ENCODE measurements around the gene AOAH. TPM values are rescaled to one million over a fixed set of nuclear protein-coding genes. Genes with fewer than 3 reads are reported as not detected.
A peak's percentile ranks its signal among the peaks of the same experiment; 100 is the strongest.

Gene AOAH
- total RNA-seq, 1 donor from 2014 or later, result 12.3 TPM

GRCh38 chr7:36692456-36692855 lies 31.8 kb downstream of the AOAH start:
- DNase-seq (ENCODE audit: low spot score), result no peak

DNA sequence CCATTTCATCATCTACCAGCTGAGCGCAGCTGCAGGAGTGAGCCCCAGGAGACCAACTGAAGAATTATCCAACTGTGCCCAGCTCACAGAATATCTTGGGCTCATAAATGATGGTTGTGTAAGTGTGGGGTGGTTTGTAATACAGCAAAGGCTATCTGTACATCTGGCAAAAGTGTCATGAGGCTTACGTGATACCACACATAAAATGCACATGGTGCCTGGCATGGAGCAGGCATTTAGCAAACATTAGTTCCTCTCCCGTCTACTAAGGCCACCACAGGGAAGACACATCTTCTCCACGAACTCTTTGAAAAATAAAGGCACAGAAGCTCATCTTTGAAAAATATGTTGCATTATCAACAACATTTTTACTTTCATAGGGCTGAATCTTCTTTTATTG lies 32.3 kb downstream of the AOAH start:
- no peak for DNase-seq (ENCODE audit: low spot score)

DNA sequence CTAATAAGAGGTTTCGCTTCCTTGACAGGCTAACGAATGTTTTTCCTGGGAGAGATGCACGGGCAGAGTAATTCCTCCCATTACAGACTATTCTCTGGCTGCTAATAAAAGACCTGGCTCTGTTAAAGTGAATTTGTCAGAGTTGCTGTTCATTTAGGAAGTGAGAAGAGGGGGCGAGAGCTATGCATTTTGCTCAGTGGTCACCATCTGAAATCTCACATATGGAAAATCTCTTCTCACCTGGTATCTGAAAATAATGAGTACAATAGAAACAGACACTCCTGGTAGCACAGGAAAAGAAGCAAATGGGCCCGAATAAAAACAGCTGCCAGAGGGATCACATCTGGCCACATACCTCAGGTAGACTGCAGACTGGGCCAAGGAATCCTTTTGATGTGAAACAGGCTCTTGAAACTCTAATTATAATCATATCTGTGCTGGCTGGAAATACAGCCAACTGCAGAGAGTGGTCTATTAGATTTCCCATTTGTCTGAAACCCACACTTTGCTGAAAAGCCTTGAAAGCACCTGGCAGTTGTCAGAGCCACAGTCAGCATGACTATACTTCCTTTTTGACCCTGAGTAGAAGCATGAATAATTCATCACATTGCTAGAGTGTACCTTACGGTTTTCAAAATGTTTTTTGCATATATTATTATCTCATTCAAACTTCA lies 33.6 kb downstream of the AOAH start:
- no peak for DNase-seq (ENCODE audit: low spot score)

- DNase-seq (ENCODE audit: low spot score), result no peak
Observed at GRCh38 chr7:36690041-36690440, 34.3 kb downstream of the AOAH start.

- no peak for DNase-seq (ENCODE audit: low spot score)
Observed at GRCh38 chr7:36686499-36686898, 37.8 kb downstream of the AOAH start.

- DNase-seq (ENCODE audit: low spot score), result no peak
Observed at GRCh38 chr7:36684954-36685353, 39.3 kb downstream of the AOAH start.

- DNase-seq (ENCODE audit: low spot score), result no peak
Observed at GRCh38 chr7:36683695-36684357, 40.5 kb downstream of the AOAH start.

DNA sequence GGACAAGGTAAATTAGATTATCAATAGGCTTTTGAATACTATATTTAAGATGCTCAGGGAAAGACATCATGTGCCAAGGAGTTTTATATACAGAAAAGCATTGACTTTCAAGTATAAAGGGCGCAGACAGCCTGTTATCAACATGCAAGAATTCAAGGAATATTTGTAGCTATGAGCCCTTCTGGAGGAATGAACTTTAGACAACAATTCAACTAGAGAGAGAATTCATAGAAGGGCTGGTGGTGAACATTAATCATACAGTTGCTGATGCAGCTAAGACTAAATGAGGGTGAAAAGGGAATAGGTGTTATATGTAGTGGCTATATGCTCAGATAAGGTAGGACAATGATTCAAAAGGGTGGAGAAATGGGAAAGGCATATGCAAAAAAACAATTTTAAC lies 41.2 kb downstream of the AOAH start:
- no peak for DNase-seq (ENCODE audit: low spot score)

GRCh38 chr7:36682102-36682501 lies 42.2 kb downstream of the AOAH start:
- DNase-seq (ENCODE audit: low spot score), result no peak

GRCh38 chr7:36677769-36678437 lies 46.4 kb downstream of the AOAH start:
- DNase-seq (ENCODE audit: low spot score), result no peak

DNA sequence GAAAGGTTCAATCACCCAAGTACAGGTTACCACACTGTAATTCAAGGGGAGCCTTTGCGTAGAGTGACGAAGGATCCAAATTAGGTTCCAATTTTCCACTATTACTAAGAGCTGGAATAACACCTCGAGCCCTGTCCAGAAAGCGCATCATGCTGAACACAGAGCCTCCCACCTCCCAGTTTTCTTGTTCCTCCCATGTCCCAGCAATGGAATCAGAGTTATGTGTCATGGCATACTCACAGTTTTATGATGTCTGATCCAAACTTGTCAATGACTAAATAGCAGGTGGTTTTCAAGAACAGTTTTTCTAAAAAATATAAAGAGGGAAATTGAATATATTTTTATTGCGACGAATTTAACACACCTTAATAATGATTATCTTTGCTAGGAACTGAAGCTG lies 50.6 kb downstream of the AOAH start:
- DNase-seq (ENCODE audit: low spot score), result no peak

GRCh38 chr7:36671432-36671829 lies 52.9 kb downstream of the AOAH start:
- DNase-seq (ENCODE audit: low spot score), result no peak

DNA sequence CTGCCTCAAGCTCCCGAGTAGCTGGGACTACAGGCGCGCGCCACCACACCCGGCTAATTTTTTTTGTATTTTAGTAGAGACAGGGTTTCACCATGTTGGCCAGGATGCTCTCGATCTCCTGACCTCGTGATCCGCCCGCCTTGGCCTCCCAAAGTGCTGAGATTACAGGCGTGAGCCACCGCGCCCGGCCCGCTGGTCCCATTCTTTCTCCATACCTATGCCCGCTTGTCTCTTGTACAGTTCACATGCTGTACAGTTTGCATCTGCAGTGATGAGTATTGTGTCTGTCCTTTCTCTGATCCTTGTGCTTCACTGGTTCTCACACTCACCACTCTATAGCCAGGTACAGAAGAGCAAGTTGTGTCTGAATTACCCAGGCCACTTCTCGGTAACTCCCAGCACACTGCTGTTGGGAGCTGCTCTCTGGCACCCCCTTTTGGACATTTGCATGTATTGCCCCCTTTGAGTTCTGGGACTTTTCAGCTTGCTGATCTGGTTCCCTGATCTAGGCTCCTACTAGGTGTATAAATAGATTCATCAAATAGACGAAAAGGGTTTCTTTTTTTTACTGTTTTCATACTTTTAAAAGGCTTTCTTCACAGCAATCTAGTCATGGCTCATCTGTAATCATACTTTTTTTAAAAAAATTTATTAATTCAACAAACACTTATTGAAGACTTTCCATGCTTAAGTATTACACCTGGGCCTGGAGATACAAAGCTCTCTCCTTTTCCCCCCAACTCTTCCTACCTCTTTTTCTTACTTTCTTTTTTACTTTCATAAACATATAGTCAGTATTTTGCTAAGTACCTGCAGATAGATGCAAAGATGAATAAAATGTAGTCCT lies 53.5 kb downstream of the AOAH start:
- peak; percentile 70 for DNase-seq (ENCODE audit: low spot score)

DNA sequence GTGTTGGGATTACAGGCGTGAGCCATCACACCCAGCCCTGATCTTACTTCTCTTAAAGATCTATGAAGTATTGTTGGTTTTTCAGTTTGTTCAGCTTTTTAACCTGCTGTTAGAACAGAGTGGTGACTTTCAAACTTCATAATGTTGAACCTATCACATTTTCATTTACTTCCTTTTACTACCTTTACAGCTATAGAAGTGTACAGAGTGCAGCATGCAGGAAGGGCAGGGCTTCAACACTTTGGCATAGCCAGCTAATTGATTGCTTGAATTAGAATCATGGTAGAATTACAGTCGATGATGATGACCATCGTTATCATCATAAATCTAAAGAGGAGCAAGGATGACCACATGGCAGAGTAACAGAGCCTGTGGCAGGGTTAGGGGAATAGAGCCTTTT lies 55.5 kb downstream of the AOAH start:
- no peak for DNase-seq (ENCODE audit: low spot score)

GRCh38 chr7:36668080-36668479 lies 56.2 kb downstream of the AOAH start:
- DNase-seq (ENCODE audit: low spot score), result no peak

DNA sequence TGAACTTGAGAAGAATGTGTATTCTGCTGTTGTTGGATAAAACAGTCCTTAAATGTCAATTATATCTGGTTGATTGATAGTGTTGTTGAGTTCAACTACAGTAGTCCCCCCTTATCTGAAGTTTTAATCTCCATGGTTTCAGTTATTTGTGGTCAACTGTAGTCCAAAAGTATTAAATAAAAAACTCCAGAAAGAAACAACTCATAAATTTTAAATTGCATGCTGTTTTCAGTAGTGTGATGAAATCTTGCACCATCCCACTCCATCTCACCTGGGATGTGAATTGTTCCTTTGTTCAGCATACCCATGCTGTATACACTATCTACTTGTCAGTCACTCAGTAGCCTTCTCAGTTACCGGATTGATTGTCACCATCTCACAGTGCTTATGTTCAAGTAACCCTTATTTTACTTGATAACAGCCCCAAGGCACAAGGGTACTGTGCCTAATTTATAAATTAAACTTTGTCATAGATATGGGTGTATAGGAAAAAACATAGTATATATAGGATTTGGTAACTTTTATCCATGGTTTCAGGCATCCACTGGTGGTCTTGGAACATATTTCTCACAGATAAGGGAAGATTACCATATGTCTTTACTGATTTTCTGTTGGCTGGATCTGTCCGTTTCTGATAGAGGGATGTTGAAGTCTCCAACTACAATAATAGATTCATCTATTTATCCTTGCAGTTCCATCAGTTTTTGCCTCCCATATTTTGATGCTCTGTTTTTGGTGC lies 57.1 kb downstream of the AOAH start:
- no peak for DNase-seq (ENCODE audit: low spot score)

DNA sequence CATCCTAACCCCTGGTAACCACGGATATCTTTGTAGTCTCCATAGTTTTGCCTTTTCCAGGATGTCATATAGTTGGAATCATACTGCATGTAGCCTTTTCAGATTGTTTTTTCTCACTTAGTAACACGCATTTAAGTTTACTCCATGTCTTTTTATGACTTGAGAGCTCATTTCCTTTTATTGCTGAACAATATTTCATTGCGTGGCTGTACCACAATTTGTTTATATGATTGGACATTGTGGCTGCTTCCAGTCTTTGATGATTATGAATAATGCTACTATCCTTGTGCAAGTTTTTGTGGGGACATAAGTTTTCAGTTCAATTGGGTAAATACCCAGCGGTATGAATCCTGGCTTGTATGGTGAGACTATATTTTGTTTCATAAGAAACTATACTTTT lies 60.8 kb downstream of the AOAH start:
- no peak for DNase-seq (ENCODE audit: low spot score)

GRCh38 chr7:36661135-36661840 lies 63.0 kb downstream of the AOAH start:
- DNase-seq (ENCODE audit: low spot score), result no peak

DNA sequence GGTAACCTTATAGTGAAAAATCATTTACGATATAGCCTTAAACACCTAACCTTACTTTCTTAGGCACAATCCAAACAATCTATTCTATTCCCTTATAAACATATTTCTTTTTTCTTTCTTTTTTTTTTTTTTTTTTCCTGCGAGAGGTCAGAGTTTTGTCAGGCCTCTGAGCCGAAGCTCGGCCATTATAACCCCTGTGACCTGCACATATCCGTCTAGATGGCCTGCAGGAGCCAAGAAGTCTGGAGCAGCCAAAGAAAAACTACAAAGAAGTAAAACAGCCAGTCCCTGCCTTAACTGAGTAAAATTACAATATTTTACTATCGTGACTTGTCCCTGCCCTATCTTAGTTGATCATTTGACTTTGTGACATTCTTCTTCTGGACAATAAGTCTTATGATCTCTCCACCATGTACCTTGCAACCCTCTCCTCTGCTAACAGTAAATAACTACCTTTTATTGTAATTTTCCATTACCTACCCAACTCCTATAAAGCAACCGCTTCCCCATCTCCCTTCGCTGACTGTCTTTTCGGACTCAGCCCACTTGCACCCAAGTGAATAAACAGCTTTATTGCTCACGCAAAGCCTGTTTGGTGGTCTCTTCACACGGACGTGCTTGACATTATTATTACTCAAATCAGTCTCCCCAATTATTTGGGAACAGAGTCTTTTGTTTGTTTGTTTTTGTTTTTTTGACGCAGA lies 64.5 kb downstream of the AOAH start:
- no peak for DNase-seq (ENCODE audit: low spot score)

- DNase-seq (ENCODE audit: low spot score), result no peak
Observed at GRCh38 chr7:36659172-36659516, 65.2 kb downstream of the AOAH start.
